ENCODE measurements around the gene MTHFD2L.

DNA sequence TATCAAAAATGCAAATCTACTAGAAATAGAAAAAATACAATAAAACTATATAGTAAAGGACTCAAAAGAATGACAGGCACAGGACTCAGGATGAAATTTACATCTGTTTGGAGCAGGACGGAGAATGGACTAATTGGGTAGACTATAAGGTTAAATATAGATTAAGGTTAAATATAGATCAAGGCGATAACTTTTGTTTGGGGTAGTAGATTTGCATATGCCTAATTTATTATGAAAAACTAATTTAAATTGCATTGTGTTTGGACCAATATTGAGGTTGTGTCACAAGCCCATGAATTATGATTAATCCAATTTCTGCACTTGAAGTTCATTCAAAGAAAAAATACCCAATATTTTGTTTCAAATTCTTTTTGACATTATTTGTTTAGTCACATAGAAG, 31.0 kb downstream of the MTHFD2L start:
- TF ChIP-seq TEAD4 (CRISPR knock-in tag; IDR thresholded peaks at IDR 0.05) (no peak), TCF7 (CRISPR knock-in tag; IDR thresholded peaks at IDR 0.05; ENCODE audit: low read depth) (no peak), ELF4 (CRISPR knock-in tag; IDR thresholded peaks at IDR 0.05; ENCODE audit: low read depth) (no peak), HMGA2 (CRISPR knock-in tag; IDR thresholded peaks at IDR 0.05) (no peak), SP1 (CRISPR knock-in tag; conservative IDR thresholded peaks at IDR 0.05) (no peak), GABPB1 (CRISPR knock-in tag; IDR thresholded peaks at IDR 0.05) (no peak)
- TF ChIP-seq, protein P1, sequence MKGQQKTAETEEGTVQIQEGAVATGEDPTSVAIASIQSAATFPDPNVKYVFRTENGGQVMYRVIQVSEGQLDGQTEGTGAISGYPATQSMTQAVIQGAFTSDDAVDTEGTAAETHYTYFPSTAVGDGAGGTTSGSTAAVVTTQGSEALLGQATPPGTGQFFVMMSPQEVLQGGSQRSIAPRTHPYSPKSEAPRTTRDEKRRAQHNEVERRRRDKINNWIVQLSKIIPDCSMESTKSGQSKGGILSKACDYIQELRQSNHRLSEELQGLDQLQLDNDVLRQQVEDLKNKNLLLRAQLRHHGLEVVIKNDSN (CRISPR knock-in tag; IDR thresholded peaks at IDR 0.05): no peak
- TF ChIP-seq, protein P2, sequence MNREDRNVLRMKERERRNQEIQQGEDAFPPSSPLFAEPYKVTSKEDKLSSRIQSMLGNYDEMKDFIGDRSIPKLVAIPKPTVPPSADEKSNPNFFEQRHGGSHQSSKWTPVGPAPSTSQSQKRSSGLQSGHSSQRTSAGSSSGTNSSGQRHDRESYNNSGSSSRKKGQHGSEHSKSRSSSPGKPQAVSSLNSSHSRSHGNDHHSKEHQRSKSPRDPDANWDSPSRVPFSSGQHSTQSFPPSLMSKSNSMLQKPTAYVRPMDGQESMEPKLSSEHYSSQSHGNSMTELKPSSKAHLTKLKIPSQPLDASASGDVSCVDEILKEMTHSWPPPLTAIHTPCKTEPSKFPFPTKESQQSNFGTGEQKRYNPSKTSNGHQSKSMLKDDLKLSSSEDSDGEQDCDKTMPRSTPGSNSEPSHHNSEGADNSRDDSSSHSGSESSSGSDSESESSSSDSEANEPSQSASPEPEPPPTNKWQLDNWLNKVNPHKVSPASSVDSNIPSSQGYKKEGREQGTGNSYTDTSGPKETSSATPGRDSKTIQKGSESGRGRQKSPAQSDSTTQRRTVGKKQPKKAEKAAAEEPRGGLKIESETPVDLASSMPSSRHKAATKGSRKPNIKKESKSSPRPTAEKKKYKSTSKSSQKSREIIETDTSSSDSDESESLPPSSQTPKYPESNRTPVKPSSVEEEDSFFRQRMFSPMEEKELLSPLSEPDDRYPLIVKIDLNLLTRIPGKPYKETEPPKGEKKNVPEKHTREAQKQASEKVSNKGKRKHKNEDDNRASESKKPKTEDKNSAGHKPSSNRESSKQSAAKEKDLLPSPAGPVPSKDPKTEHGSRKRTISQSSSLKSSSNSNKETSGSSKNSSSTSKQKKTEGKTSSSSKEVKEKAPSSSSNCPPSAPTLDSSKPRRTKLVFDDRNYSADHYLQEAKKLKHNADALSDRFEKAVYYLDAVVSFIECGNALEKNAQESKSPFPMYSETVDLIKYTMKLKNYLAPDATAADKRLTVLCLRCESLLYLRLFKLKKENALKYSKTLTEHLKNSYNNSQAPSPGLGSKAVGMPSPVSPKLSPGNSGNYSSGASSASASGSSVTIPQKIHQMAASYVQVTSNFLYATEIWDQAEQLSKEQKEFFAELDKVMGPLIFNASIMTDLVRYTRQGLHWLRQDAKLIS (CRISPR knock-in tag; IDR thresholded peaks at IDR 0.05; ENCODE audit: borderline replicate concordance): no peak
- TF ChIP-seq, protein P3, sequence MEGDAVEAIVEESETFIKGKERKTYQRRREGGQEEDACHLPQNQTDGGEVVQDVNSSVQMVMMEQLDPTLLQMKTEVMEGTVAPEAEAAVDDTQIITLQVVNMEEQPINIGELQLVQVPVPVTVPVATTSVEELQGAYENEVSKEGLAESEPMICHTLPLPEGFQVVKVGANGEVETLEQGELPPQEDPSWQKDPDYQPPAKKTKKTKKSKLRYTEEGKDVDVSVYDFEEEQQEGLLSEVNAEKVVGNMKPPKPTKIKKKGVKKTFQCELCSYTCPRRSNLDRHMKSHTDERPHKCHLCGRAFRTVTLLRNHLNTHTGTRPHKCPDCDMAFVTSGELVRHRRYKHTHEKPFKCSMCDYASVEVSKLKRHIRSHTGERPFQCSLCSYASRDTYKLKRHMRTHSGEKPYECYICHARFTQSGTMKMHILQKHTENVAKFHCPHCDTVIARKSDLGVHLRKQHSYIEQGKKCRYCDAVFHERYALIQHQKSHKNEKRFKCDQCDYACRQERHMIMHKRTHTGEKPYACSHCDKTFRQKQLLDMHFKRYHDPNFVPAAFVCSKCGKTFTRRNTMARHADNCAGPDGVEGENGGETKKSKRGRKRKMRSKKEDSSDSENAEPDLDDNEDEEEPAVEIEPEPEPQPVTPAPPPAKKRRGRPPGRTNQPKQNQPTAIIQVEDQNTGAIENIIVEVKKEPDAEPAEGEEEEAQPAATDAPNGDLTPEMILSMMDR (IDR thresholded peaks at IDR 0.05): no peak
- TF ChIP-seq, protein P4, sequence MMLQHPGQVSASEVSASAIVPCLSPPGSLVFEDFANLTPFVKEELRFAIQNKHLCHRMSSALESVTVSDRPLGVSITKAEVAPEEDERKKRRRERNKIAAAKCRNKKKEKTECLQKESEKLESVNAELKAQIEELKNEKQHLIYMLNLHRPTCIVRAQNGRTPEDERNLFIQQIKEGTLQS (CRISPR knock-in tag; conservative IDR thresholded peaks at IDR 0.05): no peak
